ENCODE results near the gene POLR2A. TPM values are rescaled to one million over a fixed set of nuclear protein-coding genes. Genes with fewer than 3 reads are reported as not detected.

POLR2A gene
- total RNA-seq, 1 donor from 2014 or later = 73.0 TPM

DNA sequence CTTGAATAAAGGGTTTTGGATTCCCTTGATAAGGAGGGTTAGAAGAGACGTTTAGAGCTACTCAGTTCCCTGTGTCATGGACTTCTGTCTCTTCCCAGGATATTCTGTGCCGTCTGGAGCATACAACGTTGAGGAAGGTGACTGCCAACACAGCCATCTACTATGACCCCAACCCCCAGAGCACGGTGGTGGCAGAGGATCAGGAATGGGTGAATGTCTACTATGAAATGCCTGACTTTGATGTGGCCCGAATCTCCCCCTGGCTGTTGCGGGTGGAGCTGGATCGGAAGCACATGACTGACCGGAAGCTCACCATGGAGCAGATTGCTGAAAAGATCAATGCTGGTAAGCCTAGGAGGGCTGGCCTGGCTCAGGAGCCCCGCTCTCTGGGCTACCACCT lies 24.7 kb downstream of the POLR2A start:
- no peak for DNase-seq

DNA sequence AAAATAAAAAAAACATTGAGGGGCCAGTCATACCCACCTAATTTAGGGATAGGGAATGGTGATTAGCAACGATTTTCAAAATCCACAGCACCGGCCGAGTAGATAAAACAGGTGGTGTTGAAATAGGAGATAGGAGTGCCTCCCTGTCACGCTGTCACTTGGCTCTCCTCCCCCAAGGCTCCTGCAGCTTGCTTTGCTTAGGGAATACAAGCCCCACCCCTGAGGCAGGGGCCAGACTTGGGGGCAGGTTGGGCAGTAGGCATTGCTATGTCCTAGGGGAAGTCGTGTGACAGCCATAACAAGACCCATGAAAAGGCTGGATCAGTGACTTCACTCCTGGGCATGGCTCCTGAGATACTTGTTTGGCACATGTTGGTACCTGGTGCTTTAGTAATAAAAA lies 25.8 kb downstream of the POLR2A start:
- no peak for DNase-seq

DNA sequence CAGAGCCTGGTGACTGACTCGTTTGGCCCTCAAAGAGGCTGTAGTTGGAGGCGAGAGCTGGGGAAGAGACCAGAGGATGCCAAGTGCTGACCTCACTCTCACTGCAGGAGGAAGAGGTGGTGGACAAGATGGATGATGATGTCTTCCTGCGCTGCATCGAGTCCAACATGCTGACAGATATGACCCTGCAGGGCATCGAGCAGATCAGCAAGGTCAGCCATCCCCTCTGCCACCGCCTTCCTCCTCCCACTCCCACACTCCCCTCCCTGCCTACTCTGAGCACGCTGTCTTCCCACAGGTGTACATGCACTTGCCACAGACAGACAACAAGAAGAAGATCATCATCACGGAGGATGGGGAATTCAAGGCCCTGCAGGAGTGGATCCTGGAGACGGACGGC lies 26.9 kb downstream of the POLR2A start:
- no peak for DNase-seq

DNA sequence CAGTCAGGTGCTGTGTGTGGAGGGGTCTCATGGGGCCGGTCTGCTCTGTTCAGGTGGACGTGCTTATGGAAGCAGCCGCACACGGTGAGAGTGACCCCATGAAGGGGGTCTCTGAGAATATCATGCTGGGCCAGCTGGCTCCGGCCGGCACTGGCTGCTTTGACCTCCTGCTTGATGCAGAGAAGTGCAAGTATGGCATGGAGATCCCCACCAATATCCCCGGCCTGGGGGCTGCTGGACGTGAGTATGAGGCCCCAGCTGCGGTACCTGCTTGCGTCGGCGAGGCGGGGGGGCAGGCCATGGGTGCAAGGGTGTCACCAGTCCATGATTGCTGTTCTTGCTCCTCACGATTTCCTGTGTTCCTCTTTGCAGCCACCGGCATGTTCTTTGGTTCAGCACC lies 27.9 kb downstream of the POLR2A start:
- DNase-seq = no peak

DNA sequence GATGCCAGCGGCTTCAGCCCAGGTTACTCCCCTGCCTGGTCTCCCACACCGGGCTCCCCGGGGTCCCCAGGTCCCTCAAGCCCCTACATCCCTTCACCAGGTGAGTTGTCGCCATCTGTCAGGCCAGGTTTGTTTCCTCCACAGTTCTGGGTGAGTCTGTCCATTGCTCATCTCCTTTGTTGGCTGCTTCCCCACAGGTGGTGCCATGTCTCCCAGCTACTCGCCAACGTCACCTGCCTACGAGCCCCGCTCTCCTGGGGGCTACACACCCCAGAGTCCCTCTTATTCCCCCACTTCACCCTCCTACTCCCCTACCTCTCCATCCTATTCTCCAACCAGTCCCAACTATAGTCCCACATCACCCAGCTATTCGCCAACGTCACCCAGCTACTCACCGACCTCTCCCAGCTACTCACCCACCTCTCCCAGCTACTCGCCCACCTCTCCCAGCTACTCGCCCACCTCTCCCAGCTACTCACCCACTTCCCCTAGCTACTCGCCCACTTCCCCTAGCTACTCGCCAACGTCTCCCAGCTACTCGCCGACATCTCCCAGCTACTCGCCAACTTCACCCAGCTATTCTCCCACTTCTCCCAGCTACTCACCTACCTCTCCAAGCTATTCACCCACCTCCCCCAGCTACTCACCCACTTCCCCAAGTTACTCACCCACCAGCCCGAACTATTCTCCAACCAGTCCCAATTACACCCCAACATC lies 28.8 kb downstream of the POLR2A start:
- no peak for DNase-seq

DNA sequence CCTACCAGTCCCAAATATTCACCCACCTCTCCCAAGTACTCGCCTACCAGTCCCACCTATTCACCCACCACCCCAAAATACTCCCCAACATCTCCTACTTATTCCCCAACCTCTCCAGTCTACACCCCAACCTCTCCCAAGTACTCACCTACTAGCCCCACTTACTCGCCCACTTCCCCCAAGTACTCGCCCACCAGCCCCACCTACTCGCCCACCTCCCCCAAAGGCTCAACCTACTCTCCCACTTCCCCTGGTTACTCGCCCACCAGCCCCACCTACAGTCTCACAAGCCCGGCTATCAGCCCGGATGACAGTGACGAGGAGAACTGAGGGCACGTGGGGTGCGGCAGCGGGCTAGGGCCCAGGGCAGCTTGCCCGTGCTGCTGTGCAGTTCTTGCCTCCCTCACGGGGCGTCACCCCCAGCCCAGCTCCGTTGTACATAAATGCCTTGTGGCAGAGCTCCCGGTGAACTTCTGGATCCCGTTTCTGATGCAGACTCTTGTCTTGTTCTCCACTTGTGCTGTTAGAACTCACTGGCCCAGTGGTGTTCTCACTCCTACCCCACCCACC lies 29.8 kb downstream of the POLR2A start:
- no peak for DNase-seq

DNA sequence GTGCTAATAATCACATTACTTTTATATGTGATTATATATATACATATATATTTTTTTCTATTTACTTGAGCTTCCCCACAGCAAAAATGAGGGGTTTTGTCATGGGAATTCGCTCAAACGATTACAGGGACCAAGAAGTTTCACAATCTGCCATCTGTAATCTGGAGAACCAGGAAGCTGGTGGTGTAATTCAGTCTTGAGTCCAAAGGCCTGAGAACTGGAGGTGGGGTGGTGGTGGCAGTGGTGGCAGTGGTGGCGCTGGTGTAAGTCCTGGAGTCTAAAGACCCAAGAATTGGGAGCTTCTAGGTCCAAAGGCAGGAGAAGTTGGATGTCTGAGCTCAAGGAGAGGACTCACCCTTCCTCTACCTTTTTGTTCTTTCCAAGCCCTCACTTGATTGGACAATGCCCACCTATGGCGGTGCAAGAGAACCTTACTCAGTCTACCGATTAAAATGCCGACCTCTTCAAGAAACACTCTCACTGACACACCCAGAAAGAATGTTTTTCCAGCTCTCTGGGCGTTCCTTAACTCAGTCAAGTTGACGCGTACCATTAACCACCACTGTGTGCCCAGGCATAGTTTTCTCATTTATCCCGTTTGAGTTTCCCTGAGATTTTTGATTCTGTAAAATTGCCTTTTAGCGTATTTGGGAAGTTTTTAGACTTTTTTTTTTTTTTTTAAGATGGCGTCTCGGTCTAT lies 31.9 kb downstream of the POLR2A start:
- no peak for DNase-seq

DNA sequence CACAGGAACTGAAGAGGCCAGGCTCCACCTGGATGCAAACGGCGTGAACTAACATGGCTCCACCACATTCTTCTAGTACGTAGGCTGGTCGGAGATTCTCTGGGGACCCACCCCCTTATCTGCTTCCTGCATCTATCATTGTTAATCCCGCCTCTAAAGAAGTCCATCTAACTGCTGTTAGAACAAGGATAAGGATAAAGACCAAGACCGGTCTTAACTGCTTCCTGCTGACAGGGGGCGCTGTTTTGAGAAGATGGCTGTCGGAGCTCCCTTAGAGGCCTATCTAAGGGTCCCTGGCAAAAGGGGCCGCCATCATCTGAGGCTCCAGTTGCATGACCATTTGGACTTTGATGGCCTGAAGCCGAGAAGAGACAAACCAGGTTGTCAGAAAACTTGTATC lies 38.9 kb downstream of the POLR2A start:
- no peak for DNase-seq

DNA sequence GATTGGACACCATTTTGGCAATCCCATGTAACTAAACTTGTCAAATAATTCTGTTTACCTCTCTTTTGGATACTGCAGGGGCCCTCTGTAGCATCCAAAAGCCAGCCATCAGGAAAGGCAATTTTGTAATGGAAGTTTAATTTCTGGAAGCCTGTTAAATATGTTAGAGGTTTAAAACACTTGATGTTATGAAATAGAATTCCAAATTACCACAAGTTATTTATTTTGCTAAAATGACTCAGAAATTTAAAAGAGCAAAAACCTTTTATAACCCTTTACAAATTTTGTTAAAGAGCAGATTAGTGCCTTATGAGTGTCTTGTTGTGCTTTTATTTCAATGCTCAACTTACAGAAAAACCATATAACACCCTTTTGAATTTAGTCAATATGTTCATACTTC lies 44.7 kb downstream of the POLR2A start:
- no peak for DNase-seq

DNA sequence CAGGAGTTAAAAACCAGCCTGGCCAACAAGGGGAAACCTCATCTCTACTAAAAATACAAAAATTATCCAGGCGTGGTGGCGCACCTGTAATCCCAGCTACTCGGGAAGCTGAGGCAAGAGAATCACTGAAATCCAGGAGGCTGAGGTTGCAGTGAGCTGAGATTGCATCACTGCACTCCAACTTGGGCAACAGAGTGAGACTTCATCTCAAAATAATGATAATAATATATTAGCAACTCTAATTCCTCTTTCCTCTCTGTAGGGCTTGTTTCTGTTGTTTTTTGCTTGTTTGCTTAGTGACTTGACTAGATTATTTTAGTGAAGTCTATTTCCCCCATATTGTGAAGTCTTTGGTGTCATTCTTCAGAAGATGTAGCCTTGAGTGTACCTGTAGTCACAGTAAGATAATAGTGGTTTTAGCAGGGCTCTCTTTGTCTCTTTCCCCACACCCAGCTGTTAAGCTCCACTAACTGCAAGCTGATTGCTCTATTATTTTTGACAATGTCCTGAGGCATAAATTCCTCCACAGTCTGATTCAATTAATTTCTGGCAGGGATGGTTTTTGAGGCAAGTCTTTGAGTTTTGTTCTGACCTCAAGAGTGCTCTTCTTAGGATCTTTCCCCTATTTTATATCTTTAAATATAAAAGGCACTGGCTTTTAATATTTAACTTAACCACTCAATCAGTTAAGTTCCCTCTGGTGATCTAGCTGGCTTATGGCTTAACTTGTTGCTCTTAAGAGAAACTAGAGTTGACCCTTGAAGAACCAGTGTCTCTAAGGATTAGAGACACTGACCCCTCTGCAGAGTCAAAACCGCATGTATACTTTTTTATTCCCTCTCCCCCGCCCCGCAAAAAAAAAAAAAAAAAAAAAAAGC lies 46.1 kb downstream of the POLR2A start:
- no peak for DNase-seq

DNA sequence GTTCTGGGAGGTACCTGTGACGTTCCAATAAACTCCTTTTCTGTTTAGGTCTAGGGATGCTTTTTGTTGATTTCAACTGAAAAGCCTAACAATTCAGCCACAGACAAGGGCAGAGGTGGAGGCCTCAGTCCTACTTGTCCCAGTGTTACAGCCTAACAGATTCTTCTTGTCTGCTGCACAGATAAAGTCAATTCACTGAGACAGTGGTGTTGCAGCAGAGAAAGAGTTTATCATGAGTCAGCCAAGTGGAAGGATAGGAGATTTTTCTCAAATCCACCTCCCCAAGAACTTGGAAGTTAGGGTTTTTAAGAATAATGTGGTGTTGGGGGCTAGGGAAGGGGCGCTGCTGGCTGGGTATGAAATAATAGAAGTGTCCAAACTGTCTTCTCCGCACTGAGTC lies 53.9 kb downstream of the POLR2A start:
- DNase-seq = no peak

DNA sequence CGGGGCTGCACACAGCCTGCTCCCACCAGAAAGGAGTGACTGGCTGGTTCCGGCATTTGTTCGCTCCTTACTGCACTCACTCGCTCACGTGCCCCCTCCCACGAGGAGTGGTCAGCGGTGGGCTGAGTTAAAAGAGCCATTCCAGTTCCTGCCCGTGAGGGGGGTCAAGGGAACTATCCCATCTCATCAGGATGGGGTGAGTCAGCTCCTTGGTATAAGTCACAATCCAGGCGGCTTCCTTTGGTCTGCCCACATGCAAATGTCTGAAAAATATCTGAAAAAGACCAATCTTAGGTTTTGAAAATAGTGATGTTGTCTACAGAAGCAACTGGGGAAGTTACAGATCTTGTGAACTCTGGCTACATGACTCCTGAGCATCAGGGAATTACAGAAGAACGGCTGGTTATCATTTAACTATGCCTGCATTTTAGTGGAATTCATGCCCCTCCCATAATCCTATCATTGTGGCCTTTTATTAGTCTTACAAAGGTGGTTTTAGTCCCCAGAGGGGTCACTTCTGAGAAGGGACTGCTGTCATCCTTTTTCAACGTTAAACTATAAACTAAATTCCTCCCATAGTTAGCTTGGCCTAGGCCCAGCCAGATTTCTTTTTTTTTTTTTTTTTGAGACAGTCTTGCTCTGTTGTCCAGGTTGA lies 54.9 kb downstream of the POLR2A start:
- no peak for DNase-seq

DNA sequence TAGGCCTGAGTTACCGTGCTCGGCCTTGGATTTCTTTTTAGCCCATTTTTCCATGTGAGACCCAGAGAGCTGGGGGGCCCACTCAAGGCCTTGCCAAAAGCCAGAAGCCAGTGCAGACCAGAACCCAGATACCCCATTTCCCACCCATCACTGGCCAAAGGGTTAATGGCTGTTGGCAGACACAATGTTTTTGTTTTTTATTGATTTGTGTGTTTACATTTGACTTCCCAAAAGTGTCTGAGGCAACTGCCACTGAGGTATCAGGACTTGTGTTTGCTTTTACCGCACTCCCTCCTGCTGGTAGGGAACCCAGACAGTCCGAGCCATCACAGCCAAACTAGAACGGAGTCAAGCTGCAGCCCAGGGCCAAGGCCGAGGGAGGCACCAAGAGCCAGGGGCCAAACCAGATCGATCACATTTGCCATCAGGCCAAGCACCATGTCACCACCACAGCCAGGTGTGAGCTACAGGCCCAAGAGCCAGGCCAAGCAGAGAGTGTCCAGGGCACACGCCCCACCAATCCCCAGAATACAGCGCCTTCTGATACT lies 57.0 kb downstream of the POLR2A start:
- DNase-seq = no peak

DNA sequence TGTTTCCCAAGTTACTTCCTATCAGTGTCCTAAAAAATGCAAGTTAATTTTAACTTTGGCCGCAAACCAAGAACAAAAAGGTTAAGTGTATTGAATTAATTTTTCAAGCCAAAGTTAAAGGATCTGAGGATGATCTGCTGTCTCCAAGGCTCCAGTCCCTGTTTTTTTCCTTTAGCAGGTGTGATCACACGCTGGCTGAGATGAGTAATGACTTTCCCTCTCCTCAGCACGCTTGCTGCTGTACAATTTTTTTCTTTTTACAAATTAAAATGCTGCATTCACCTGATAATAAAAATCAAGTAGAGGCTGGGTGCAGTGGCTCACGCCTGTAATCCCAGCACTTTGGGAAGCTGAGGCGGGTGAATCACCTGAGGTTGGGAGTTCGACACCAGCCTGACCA lies 60.7 kb downstream of the POLR2A start:
- DNase-seq = no peak

DNA sequence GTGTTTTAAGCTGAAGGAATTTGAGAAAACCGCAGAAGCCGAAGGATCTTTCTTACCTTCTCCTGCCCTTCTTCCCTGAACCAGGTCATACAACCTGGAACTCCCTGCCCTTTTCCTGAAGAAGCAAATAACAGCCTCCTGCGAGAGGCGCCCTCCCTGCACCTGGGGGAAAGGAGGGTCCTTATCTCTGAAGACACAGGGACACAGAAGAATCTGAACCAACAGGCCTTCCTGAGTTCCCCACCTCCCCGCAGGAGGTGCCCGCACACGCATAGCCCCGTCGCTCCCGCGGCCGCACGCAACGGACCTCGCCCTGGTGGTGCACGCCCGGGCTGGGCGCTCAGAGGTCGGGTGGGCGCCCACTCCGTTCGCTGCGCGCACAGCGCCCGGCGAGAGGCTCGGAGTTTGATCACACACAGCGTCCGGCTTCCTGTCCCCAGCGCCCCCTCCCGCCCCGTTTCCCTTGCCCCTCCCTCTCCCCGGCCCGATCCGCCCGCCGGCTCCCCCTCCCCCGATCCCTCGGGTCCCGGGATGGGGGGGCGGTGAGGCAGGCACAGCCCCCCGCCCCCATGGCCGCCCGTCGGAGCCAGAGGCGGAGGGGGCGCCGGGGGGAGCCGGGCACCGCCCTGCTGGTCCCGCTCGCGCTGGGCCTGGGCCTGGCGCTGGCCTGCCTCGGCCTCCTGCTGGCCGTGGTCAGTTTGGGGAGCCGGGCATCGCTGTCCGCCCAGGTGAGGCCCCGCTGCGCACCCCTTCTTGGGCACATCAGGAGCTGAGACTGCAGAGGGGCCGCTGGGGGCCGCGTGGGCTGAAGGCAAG lies 64.6 kb downstream of the POLR2A start, which contains the start of gene TNFSF12:
TSS of gene TNFSF12 (plus strand) at position 474 of the 816 bp plus-strand sequence. CDS start at position 570, 96 bp downstream.
- DNase-seq = no peak

Small RNAs within 50 kb of the gene (small RNA-seq; reads per million reads assigned to genes)
- gene RF00019 (ENCODE audit: low replicate concordance) = not detected

Other genes with a start within 250 kb of the POLR2A start
- gene DVL2, start 249.8 kb upstream of the POLR2A start, total RNA-seq = 47.5 TPM
- gene PHF23, start 244.9 kb upstream of the POLR2A start, total RNA-seq = 27.0 TPM
- gene GABARAP, start 241.9 kb upstream of the POLR2A start, total RNA-seq = 223 TPM
- 44.1 TPM for gene CTDNEP1, start 232.6 kb upstream of the POLR2A start, total RNA-seq
- 27.5 TPM for gene ELP5, start 232.2 kb upstream of the POLR2A start, total RNA-seq
- 5.4 TPM for gene CLDN7, start 221.9 kb upstream of the POLR2A start, total RNA-seq
- gene SLC2A4, start 202.6 kb upstream of the POLR2A start, total RNA-seq = 11.7 TPM
- gene YBX2, start 189.7 kb upstream of the POLR2A start, total RNA-seq = 1.3 TPM
- 186 TPM for gene EIF5A, start 176.7 kb upstream of the POLR2A start, total RNA-seq
- 17.2 TPM for gene GPS2, start 169.0 kb upstream of the POLR2A start, total RNA-seq
- 14.2 TPM for gene NEURL4, start 155.0 kb upstream of the POLR2A start, total RNA-seq
- gene ACAP1, start 147.8 kb upstream of the POLR2A start, total RNA-seq = 4.7 TPM
- 6.3 TPM for gene KCTD11, start 132.2 kb upstream of the POLR2A start, total RNA-seq
- gene TMEM95, start 129.2 kb upstream of the POLR2A start, total RNA-seq = not detected
- 2.5 TPM for gene TNK1, start 103.3 kb upstream of the POLR2A start, total RNA-seq
- 16.0 TPM for gene PLSCR3, start 89.8 kb upstream of the POLR2A start, total RNA-seq
- gene TMEM256, start 80.3 kb upstream of the POLR2A start, total RNA-seq = 75.9 TPM
- 8.8 TPM for gene NLGN2, start 76.5 kb upstream of the POLR2A start, total RNA-seq
- gene SPEM1, start 64.0 kb upstream of the POLR2A start, total RNA-seq = not detected
- gene SPEM2, start 58.8 kb upstream of the POLR2A start, total RNA-seq = not detected
- gene SPEM3, start 55.5 kb upstream of the POLR2A start, total RNA-seq = not detected
- gene TMEM102, start 48.9 kb upstream of the POLR2A start, total RNA-seq = 3.3 TPM
- 3.4 TPM for gene FGF11, start 44.9 kb upstream of the POLR2A start, total RNA-seq
- gene CHRNB1, start 39.3 kb upstream of the POLR2A start, total RNA-seq = 12.5 TPM
- 16.7 TPM for gene ZBTB4, start 4.7 kb upstream of the POLR2A start, total RNA-seq
- gene SLC35G6, start 2.9 kb upstream of the POLR2A start, total RNA-seq = not detected
- 4.5 TPM for gene TNFSF12, start 64.7 kb downstream of the POLR2A start, total RNA-seq
- gene TNFSF13, start 74.4 kb downstream of the POLR2A start, total RNA-seq = 1.7 TPM
- 29.8 TPM for gene SENP3, start 77.6 kb downstream of the POLR2A start, total RNA-seq
- 9.2 TPM for gene CD68, start 95.3 kb downstream of the POLR2A start, total RNA-seq
- gene MPDU1, start 99.5 kb downstream of the POLR2A start, total RNA-seq = 30.7 TPM
- gene SOX15, start 105.7 kb downstream of the POLR2A start, total RNA-seq = 7.8 TPM
- gene FXR2, start 130.5 kb downstream of the POLR2A start, total RNA-seq = 25.5 TPM
- gene SAT2, start 143.5 kb downstream of the POLR2A start, total RNA-seq = 33.8 TPM
- gene SHBG, start 145.8 kb downstream of the POLR2A start, total RNA-seq = 0.49 TPM
- 2.9 TPM for gene ATP1B2, start 166.6 kb downstream of the POLR2A start, total RNA-seq
- 30.2 TPM for gene TP53, start 203.1 kb downstream of the POLR2A start, total RNA-seq
- gene WRAP53, start 204.1 kb downstream of the POLR2A start, total RNA-seq = 3.2 TPM
- 3.9 TPM for gene EFNB3, start 220.8 kb downstream of the POLR2A start, total RNA-seq
- gene DNAH2, start 233.4 kb downstream of the POLR2A start, total RNA-seq = 0.10 TPM

Measured in skin of body (tissue), 3 donors.